ENCODE data around the gene SLC49A3.

DNA sequence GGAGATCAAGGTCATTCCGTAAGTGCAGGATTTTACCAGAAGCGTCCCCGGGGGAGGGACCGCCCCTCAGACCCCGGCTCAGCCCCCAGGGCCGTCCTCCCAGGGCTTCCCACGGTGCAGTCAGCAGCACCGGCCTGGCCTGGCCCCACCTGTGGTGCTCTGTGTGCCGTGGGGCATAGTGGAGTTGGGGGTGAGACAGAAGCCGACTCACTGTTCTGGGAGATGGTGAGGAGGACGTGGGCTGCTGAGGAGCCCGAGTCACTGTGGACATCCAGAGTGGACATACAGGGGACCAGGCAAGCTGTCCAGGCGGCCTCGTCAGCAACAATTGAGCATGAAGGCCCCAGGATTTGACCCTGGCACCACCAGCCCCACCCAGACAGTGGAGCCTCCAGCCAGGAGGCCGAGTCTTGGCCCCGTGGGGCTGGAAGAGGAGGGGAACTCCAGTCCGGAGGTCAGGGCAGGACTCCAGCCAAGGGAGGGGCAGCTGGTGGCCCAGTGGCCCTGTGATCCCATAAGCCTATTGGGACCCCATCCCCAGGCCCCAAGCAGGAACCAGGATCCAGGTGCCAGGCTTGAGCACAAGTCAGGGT is 34.0 kb downstream of the SLC49A3 start:
- TF ChIP-seq POLR2A (IDR thresholded peaks at IDR 0.05), result no peak
- TF ChIP-seq, protein P1, sequence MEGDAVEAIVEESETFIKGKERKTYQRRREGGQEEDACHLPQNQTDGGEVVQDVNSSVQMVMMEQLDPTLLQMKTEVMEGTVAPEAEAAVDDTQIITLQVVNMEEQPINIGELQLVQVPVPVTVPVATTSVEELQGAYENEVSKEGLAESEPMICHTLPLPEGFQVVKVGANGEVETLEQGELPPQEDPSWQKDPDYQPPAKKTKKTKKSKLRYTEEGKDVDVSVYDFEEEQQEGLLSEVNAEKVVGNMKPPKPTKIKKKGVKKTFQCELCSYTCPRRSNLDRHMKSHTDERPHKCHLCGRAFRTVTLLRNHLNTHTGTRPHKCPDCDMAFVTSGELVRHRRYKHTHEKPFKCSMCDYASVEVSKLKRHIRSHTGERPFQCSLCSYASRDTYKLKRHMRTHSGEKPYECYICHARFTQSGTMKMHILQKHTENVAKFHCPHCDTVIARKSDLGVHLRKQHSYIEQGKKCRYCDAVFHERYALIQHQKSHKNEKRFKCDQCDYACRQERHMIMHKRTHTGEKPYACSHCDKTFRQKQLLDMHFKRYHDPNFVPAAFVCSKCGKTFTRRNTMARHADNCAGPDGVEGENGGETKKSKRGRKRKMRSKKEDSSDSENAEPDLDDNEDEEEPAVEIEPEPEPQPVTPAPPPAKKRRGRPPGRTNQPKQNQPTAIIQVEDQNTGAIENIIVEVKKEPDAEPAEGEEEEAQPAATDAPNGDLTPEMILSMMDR (IDR thresholded peaks at IDR 0.05), result no peak
- no peak for TF ChIP-seq POLR2AphosphoS5 (IDR thresholded peaks at IDR 0.05)
- no peak for TF ChIP-seq EP300 (IDR thresholded peaks at IDR 0.05)
